ENCODE measurements around the gene CYBB. TPM values are rescaled to one million over a fixed set of nuclear protein-coding genes. Genes with fewer than 3 reads are reported as not detected.

The CYBB gene
- total and polyA plus RNA-seq, 12 donors = 1.9 to 106 (median 7.4) TPM

DNA sequence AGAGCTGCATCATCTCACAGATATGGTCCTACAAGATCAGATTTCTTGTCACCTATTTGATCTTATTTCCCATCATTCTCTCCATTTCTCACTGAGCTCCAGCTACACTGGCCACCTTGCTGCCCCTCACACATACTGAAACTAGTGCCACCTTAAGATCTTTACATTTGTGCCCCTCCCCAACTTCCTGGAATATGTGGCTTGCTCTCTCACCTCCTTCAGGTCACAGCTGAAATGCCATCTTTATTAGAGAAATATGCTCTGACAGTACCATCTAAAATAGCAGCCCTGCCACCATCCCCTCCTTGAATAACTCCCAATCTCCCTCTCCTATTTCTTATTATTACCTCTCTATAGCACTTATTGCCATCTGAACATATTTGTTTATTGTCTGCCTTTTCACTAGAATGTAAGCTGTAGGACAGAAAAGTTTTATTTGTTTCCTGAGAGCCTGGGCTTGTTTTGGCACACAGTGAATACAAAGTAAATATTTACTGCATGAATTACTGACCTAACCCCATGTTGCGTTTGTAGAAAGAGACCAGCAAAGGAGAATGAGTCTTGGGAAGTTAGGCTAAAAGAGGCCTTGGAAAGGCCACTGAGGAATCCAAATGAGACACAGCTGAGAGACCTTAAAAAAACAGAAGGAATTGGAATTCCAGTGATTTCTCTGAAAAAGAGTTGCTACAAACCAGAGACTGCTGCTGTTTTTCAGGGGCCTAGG is 44.8 kb downstream of the CYBB start:
- WGBS, 2 donors = 71 to 86% methylated on average over 1 of the region's 1 CpG
- no peak for ATAC-seq
- Histone ChIP-seq H3K9me3 (no peaks in the 10 kb centered on the region), H3K36me3 (no peaks in the 10 kb centered on the region), H3K4me1 (peaks cover 0 to 6% (median 0%) of the 10 kb centered on the region in 9 donors), H3K27me3 (peaks cover 0 to 4% (median 0%) of the 10 kb centered on the region in 7 donors), H3K27ac (no peak overlapping the region), H3K4me3 (no peak overlapping the region)
- intact Hi-C loops (cut with DNase I) = loop anchor here in 9 of 10 donors (1.0 to 10.0 kb wide), 8 partner anchors 77 to 340 kb away; no protein-coding TSS in a partner anchor
- DNase-seq = no peak
- TF ChIP-seq, protein P1, sequence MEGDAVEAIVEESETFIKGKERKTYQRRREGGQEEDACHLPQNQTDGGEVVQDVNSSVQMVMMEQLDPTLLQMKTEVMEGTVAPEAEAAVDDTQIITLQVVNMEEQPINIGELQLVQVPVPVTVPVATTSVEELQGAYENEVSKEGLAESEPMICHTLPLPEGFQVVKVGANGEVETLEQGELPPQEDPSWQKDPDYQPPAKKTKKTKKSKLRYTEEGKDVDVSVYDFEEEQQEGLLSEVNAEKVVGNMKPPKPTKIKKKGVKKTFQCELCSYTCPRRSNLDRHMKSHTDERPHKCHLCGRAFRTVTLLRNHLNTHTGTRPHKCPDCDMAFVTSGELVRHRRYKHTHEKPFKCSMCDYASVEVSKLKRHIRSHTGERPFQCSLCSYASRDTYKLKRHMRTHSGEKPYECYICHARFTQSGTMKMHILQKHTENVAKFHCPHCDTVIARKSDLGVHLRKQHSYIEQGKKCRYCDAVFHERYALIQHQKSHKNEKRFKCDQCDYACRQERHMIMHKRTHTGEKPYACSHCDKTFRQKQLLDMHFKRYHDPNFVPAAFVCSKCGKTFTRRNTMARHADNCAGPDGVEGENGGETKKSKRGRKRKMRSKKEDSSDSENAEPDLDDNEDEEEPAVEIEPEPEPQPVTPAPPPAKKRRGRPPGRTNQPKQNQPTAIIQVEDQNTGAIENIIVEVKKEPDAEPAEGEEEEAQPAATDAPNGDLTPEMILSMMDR (IDR thresholded peaks at IDR 0.05) = no peak

GRCh38 chrX:37825215-37825842 is 45.5 kb downstream of the CYBB start:
- WGBS, 2 donors = 3 to 5% methylated on average over 3 of the region's 3 CpGs

DNA sequence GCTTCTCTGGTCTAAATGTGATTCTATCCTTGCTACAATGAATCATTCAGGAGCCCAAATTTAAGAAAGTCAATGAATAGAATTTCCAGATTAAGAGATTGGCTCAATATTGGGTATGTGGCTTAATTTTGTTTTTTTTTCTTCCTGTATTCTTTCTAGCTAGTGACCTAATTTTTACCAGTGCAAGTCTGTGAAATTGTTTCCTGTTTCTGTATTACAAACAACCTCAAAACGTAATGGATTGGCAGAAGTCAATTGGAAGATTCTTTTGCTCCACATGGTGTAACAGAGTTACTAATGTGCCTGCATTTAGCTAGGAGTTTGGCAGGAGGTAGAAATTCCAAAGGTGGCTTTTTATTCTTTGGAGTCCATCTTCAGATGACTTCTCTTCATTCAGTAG is 49.9 kb downstream of the CYBB start:
- Histone ChIP-seq H3K4me3 (no peak overlapping the region), H3K27ac (no peak overlapping the region), H3K27me3 (peaks cover 0 to 4% (median 0%) of the 10 kb centered on the region in 7 donors), H3K36me3 (no peaks in the 10 kb centered on the region), H3K4me1 (peaks cover 0 to 5% (median 0%) of the 10 kb centered on the region in 9 donors), H3K9me3 (no peaks in the 10 kb centered on the region)
- intact Hi-C loops (cut with DNase I) = loop anchor here in 9 of 10 donors (5.0 to 10.0 kb wide), 6 partner anchors 82 to 335 kb away; no protein-coding TSS in a partner anchor
- WGBS, 2 donors = 51 to 65% methylated on average over 1 of the region's 1 CpG
- ATAC-seq = no peak
- DNase-seq = no peak
- TF ChIP-seq, protein P1 (IDR thresholded peaks at IDR 0.05) = no peak

More at GRCh38 chrX:37825215-37825842, 45.5 kb downstream of the CYBB start:
- intact Hi-C loops (cut with DNase I) = loop anchor here in 9 of 10 donors (1.0 to 10.0 kb wide), 8 partner anchors 78 to 339 kb away; no protein-coding TSS in a partner anchor
- no peak overlapping the region for H3K27ac ChIP-seq
- H3K4me3 ChIP-seq = no peak overlapping the region
- peaks cover 0 to 4% (median 0%) of the 10 kb centered on the region in 7 donors for H3K27me3 ChIP-seq
- no peak for ATAC-seq
- TF ChIP-seq, protein P1 (IDR thresholded peaks at IDR 0.05) = peak; percentile 53 to 86 (median 72)
- peak in 1 of 2 donors; percentile 5 for DNase-seq
- H3K4me1 ChIP-seq = peaks cover 0 to 6% (median 0%) of the 10 kb centered on the region in 9 donors
- H3K36me3 ChIP-seq = no peaks in the 10 kb centered on the region
- no peaks in the 10 kb centered on the region for H3K9me3 ChIP-seq

- TF ChIP-seq, protein P1 (IDR thresholded peaks at IDR 0.05) = no peak
- Histone ChIP-seq H3K27ac (no peak overlapping the region), H3K4me3 (no peak overlapping the region), H3K36me3 (no peaks in the 10 kb centered on the region), H3K4me1 (no peaks in the 10 kb centered on the region), H3K27me3 (peaks cover 0 to 8% (median 0%) of the 10 kb centered on the region in 7 donors), H3K9me3 (no peaks in the 10 kb centered on the region)
- intact Hi-C loops (cut with DNase I) = no loop called here
- no peak for DNase-seq
- no peak for ATAC-seq
- WGBS, 2 donors = 83 to 90% methylated on average over 1 of the region's 1 CpG
Measured at GRCh38 chrX:37830371-37830770, 50.5 kb downstream of the CYBB start.

Measured in heart right ventricle (tissue), 16 donors.